Smooth muscle cell (in vitro differentiated cells): ENCODE measurements around the gene RECK. TPM values are rescaled to one million over a fixed set of nuclear protein-coding genes. Genes with fewer than 3 reads are reported as not detected.
"Not testable (repeated sequence)": the region's sequence is repeated elsewhere in the genome, so short reads cannot be mapped to it uniquely, and the experiment has no call there.

Experiments
- DNase-seq: peaks from one replicate; lab custom pipeline; 2025; ENCODE audit not compliant: unreplicated experiment; lab: John Stamatoyannopoulos, UW
- H2AFZ ChIP-seq: fragments of 200-600 bp; sonication (generic); 2 replicates; pipeline ENCODE4 v1.6.0; 2016; ENCODE audit warnings: antibody characterized with exemption, low read depth, mild to moderate bottlenecking
- H3F3A ChIP-seq: fragments of 200-600 bp; sonication (generic); 2 replicates; pipeline ENCODE4 v1.6.0; 2017; ENCODE audit warnings: antibody characterized with exemption, low read depth
- H3K27ac ChIP-seq: fragments of 200-600 bp; sonication (generic); 2 replicates; pipeline ENCODE4 v1.5.1; 2016; ENCODE audit warnings: low read depth, mild to moderate bottlenecking
- H3K27me3 ChIP-seq: fragments of 200-600 bp; sonication (generic); 2 replicates; pipeline ENCODE4 v1.6.1; 2016; ENCODE audit warnings: low read depth, mild to moderate bottlenecking
- H3K36me3 ChIP-seq: fragments of 200-600 bp; sonication (generic); 2 replicates; pipeline ENCODE4 v1.5.1; 2016; ENCODE audit warnings: low read depth
- H3K4me1 ChIP-seq: fragments of 200-600 bp; sonication (generic); 2 replicates; pipeline ENCODE4 v1.5.1; 2016; ENCODE audit warnings: low read depth
- H3K4me2 ChIP-seq: fragments of 200-600 bp; sonication (generic); 2 replicates; pipeline ENCODE4 v1.6.0; 2016; ENCODE audit warnings: mild to moderate bottlenecking
- H3K4me3 ChIP-seq: fragments of 200-600 bp; sonication (generic); 2 replicates; pipeline ENCODE4 v1.5.1; 2016; ENCODE audit warnings: mild to moderate bottlenecking
- H3K79me2 ChIP-seq: fragments of 200-600 bp; sonication (generic); 2 replicates; pipeline ENCODE4 v1.6.0; 2016; ENCODE audit warnings: low read depth, mild to moderate bottlenecking
- H3K9ac ChIP-seq: fragments of 200-600 bp; sonication (generic); 2 replicates; pipeline ENCODE4 v1.6.0; 2016; ENCODE audit warnings: low read depth
- H3K9me3 ChIP-seq: fragments of 200-600 bp; sonication (generic); replicated peaks from 2 replicates; pipeline ENCODE4 v1.5.1; 2016; ENCODE audit warnings: low read depth
- H4K20me1 ChIP-seq: fragments of 200-600 bp; sonication (generic); 2 replicates; pipeline ENCODE4 v1.6.0; 2016; ENCODE audit warnings: low read depth
- CTCF ChIP-seq: fragments of 200-600 bp; sonication (generic); IDR thresholded peaks from 2 replicates; pipeline ENCODE4 v1.5.1; 2017; ENCODE audit warnings: borderline replicate concordance, mild to moderate bottlenecking, antibody characterized with exemption; ENCODE audit not compliant: insufficient read depth, poor library complexity, severe bottlenecking
- WGBS: methylation state at CpG from one replicate; pipeline ENCODE4 v1.1.7; 2016; ENCODE audit warnings: low lambda C conversion rate; 5-methylcytosine and 5-hydroxymethylcytosine counted together
- polyA plus RNA-seq: library from polyadenylated mRNA; unstranded; fragments of >200 nt; fragmentation: Nextera tagmentation; extraction: Ambion mirVana; gene quantifications from 2 replicates; pipeline ENCODE4 v1.2.1, GENCODE V29; 2016
- total RNA-seq: library from RNA; depleted of rRNA; stranded (reverse); fragments of >200 nt; gene quantifications from 2 replicates; pipeline ENCODE4 v1.2.3, GENCODE V29; 2014

The RECK gene
- total and polyA plus RNA-seq, 2 experiments from 2014 or later: 42.9 to 50.0 TPM

- Histone ChIP-seq H3K36me3 (peaks cover 14% of the 10 kb centered on the region), H3K27me3 (no peaks in the 10 kb centered on the region), H4K20me1 (no peaks in the 10 kb centered on the region), H3F3A (no peaks in the 10 kb centered on the region), H3K27ac (no peak overlapping the region), H3K9me3 (no peaks in the 10 kb centered on the region), H3K4me2 (no peak overlapping the region), H3K4me3 (no peak overlapping the region), H2AFZ (no peak overlapping the region), H3K79me2 (no peaks in the 10 kb centered on the region), H3K9ac (no peak overlapping the region), H3K4me1 (no peaks in the 10 kb centered on the region)
- TF ChIP-seq CTCF: no peak
- DNase-seq: no peak
- 68% methylated on average over 7 of the region's 7 CpGs for WGBS
Observed at GRCh38 chr9:36126016-36126730, 89.5 kb downstream of the RECK start.

GRCh38 chr9:36127652-36128244, 91.0 kb downstream of the RECK start:
- Histone ChIP-seq H2AFZ (no peak overlapping the region), H3K27me3 (no peaks in the 10 kb centered on the region), H3K9me3 (no peaks in the 10 kb centered on the region), H4K20me1 (no peaks in the 10 kb centered on the region), H3F3A (no peaks in the 10 kb centered on the region), H3K4me1 (no peaks in the 10 kb centered on the region), H3K9ac (no peak overlapping the region), H3K79me2 (no peaks in the 10 kb centered on the region), H3K36me3 (peaks cover 13% of the 10 kb centered on the region), H3K4me2 (no peak overlapping the region), H3K4me3 (no peak overlapping the region), H3K27ac (no peak overlapping the region)
- no peak for TF ChIP-seq CTCF
- 92% methylated on average over 5 of the region's 5 CpGs for WGBS
- no peak for DNase-seq

DNA sequence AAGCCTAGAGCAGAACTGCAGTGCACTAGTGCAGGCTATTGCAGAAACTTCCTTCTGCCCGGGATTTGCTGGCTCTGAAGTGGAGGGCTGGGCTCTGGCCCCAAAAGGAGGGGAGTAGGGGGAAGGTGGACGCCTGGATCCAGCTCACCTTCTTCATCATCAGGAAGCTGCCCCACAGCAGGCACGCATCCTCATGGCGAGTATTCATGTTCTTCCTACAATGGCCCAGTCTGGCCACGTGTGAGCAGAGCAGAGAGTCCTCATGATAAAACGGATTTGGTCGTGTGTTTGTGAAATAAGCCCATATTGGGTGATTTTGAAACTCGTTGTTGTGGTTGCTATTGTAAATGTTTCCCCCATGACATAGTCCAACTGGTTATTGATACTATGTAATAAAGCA, 91.6 kb downstream of the RECK start:
- H3K27me3 ChIP-seq: no peaks in the 10 kb centered on the region
- no peak for DNase-seq
- no peak overlapping the region for H2AFZ ChIP-seq
- TF ChIP-seq CTCF: no peak
- no peak overlapping the region for H3K27ac ChIP-seq
- no peaks in the 10 kb centered on the region for H3K79me2 ChIP-seq
- H3K9me3 ChIP-seq: no peaks in the 10 kb centered on the region
- H3K4me3 ChIP-seq: no peak overlapping the region
- WGBS: 78% methylated on average over 8 of the region's 8 CpGs
- H3K9ac ChIP-seq: no peak overlapping the region
- no peaks in the 10 kb centered on the region for H4K20me1 ChIP-seq
- H3K4me2 ChIP-seq: no peak overlapping the region
- H3K4me1 ChIP-seq: no peaks in the 10 kb centered on the region
- H3F3A ChIP-seq: no peaks in the 10 kb centered on the region
- H3K36me3 ChIP-seq: peaks cover 7% of the 10 kb centered on the region

DNA sequence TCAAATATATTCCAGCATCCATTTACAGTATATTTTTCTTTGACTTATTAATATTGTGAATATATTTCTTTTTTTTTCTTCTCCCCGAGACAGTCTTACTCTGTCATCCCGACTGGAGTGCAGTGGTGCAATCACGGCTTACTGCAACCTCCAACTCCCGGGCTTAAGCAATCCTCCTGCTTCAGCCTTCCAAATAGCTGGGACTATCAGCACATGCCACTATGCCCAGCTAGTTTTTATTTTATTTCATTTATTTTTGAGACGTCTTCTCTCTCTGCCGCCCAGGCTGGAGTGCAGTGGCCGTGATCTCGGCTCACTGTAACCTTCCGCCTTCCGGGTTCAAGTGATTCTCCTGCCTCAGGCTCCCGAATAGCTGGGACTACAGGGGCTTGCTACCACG, 92.4 kb downstream of the RECK start:
- no peaks in the 10 kb centered on the region for H4K20me1 ChIP-seq

GRCh38 chr9:36131666-36132065, 95.0 kb downstream of the RECK start:
- H3K27ac ChIP-seq, H3K27me3 ChIP-seq, H3K9ac ChIP-seq, H3F3A ChIP-seq, H3K36me3 ChIP-seq, H4K20me1 ChIP-seq, H3K4me2 ChIP-seq, H3K4me3 ChIP-seq, H3K79me2 ChIP-seq, H2AFZ ChIP-seq, DNase-seq, H3K9me3 ChIP-seq, H3K4me1 ChIP-seq: not testable (repeated sequence)
- 95% methylated on average over 7 of the region's 7 CpGs for WGBS

More for the DNA sequence above, 92.4 kb downstream of the RECK start:
- H3K79me2 ChIP-seq: no peaks in the 10 kb centered on the region
- no peak overlapping the region for H3K4me2 ChIP-seq
- no peak for TF ChIP-seq CTCF
- no peaks in the 10 kb centered on the region for H3K4me1 ChIP-seq
- no peak overlapping the region for H2AFZ ChIP-seq
- H3K4me3 ChIP-seq: no peak overlapping the region
- no peaks in the 10 kb centered on the region for H3K27me3 ChIP-seq
- H3F3A ChIP-seq: no peaks in the 10 kb centered on the region
- WGBS: 91% methylated on average over 12 of the region's 12 CpGs
- H3K9ac ChIP-seq: no peak overlapping the region
- H3K9me3 ChIP-seq: no peaks in the 10 kb centered on the region
- no peaks in the 10 kb centered on the region for H3K36me3 ChIP-seq
- DNase-seq: no peak
- no peak overlapping the region for H3K27ac ChIP-seq
